Measurements from ENCODE around the gene AKAP13. TPM values are rescaled to one million over a fixed set of nuclear protein-coding genes. Genes with fewer than 3 reads are reported as not detected.

AKAP13 gene
- polyA plus RNA-seq, 1 experiment = 15.5 TPM

DNA sequence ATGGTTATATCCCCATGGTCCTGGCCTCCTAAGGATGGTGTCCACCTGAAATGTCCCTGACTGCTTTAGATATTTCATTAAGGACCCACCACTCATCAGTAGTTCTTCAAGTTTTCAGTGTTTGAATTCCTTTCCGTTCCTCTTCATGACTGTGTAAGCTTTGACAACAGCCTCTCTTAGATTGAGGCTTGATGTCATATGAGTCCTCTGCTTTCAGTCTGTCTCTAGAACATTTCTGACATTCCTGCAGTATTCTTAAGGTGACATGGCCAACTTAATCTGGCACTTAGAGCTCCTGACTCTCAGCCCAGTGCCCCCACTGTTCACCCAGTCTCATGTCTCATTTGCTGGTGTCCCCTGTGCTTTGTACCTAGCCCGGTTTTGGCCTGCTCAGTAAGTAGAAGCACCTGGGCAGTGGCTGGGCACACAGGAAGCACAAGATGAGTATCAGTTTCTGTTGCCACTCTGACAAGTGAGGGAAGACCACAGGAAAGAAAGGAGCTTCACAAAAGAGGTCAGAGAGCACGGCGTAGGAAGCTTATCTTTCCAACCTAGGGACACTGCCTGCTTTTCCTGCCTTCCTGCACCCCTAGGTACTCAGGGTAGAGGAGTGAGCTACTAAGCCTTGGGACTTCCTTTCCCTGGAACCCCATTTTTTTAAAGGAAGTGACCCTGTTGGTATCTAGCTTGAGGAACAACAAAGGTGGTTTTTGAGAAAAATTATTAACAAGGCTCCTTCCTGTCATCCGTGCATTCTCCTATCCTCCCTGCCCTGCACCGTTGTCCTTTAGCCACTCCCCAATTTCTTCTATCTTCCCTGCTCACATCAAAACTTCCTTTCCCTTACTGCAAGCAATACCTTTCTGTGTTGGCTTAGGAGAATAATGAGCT lies 311.2 kb downstream of the AKAP13 start:
- Histone ChIP-seq H3K4me3 (ENCODE audit: low read depth, low read length) (no peak overlapping the region), H3K9me3 (ENCODE audit: control insufficient read depth, insufficient read depth, low read length) (no peaks in the 10 kb centered on the region), H3K27ac (ENCODE audit: low read depth, low read length) (no peak overlapping the region), H3K27me3 (ENCODE audit: control insufficient read depth, insufficient read depth, low read length) (no peaks in the 10 kb centered on the region)
- ChIA-PET CTCF (interaction anchor here (0.6 to 1.4 kb wide), 5 partner anchors 11 to 399 kb away, joined by 3 to 6 read pairs (median 3); no protein-coding TSS in a partner anchor), POLR2A (no interaction called here)
- no peak for DNase-seq (ENCODE audit: low read depth, low spot score)
- TF ChIP-seq CTCF (IDR thresholded peaks at IDR 0.05; ENCODE audit: low read depth, low read length) = no peak

DNA sequence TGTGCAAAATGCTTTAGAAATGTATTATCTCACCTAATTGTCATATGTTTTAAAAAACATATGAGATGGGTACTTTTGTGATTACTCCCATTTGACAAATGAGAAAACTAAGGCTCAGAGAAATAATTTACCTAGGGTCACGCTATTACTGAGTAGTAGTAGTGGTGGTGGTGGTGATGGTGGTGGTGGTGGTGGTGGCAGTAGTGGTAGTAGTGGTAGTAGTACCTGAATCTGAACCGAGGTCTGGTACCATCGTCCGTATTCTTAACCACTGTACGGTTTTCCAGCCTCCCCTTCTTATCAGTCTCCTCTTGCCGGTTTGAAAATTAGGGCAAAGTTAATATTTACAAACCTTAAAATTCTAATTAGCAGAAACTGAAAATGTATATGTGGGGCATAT lies 311.9 kb downstream of the AKAP13 start:
- CTCF ChIA-PET = interaction anchor here (0.6 to 1.4 kb wide), 3 partner anchors 11 to 400 kb away, joined by 3 read pairs; no protein-coding TSS in a partner anchor
- Histone ChIP-seq H3K4me3 (ENCODE audit: low read depth, low read length) (no peak overlapping the region), H3K27ac (ENCODE audit: low read depth, low read length) (no peak overlapping the region), H3K9me3 (ENCODE audit: control insufficient read depth, insufficient read depth, low read length) (no peaks in the 10 kb centered on the region), H3K27me3 (ENCODE audit: control insufficient read depth, insufficient read depth, low read length) (no peaks in the 10 kb centered on the region)
- TF ChIP-seq CTCF (IDR thresholded peaks at IDR 0.05; ENCODE audit: low read depth, low read length) = no peak
- POLR2A ChIA-PET = no interaction called here
- no peak for DNase-seq (ENCODE audit: low read depth, low spot score)

DNA sequence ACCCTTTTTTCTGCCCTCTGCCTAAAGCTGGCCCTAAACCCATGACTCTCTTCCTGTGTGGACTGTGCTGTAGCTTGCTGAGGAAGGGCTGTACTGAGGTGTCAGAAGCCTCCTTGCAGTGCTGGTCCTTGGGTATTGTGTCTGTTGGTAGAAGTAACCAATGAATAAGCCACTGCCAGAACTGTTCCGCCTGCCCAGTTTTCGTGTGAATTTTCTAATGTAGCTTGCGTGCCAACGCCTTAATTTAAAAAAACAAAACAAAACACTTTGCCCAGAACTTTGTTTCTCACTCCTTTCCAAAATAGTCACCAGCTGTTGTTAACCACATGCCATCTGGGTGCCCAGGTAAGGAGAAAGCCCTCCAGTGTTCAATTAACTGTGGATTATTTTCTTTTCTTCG lies 312.5 kb downstream of the AKAP13 start:
- no peaks in the 10 kb centered on the region for H3K27me3 ChIP-seq (ENCODE audit: control insufficient read depth, insufficient read depth, low read length)
- DNase-seq (ENCODE audit: low read depth, low spot score) = no peak
- no peak overlapping the region for H3K4me3 ChIP-seq (ENCODE audit: low read depth, low read length)
- H3K9me3 ChIP-seq (ENCODE audit: control insufficient read depth, insufficient read depth, low read length) = no peaks in the 10 kb centered on the region
- ChIA-PET POLR2A (no interaction called here), CTCF (no interaction called here)
- H3K27ac ChIP-seq (ENCODE audit: low read depth, low read length) = no peak overlapping the region
- no peak for TF ChIP-seq CTCF (IDR thresholded peaks at IDR 0.05; ENCODE audit: low read depth, low read length)

DNA sequence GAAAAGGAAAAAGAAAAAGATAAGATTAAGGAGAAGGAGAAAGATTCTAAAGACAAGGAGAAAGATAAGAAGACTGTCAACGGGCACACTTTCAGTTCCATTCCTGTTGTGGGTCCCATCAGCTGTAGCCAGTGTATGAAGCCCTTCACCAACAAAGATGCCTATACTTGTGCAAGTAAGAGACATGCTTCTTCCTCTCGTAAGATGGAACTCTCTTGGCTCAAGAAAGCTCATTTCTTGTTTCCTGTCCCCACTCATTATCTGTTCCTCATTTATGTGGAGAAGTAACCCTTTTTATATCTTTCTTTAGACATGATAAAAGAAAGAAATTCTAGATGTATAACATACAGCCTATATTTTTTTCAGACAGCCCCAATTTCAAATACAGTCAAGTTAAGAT lies 312.9 kb downstream of the AKAP13 start:
- H3K9me3 ChIP-seq (ENCODE audit: control insufficient read depth, insufficient read depth, low read length) = no peaks in the 10 kb centered on the region
- H3K4me3 ChIP-seq (ENCODE audit: low read depth, low read length) = no peak overlapping the region
- H3K27ac ChIP-seq (ENCODE audit: low read depth, low read length) = no peak overlapping the region
- POLR2A ChIA-PET = no interaction called here
- DNase-seq (ENCODE audit: low read depth, low spot score) = no peak
- no peak for TF ChIP-seq CTCF (IDR thresholded peaks at IDR 0.05; ENCODE audit: low read depth, low read length)
- H3K27me3 ChIP-seq (ENCODE audit: control insufficient read depth, insufficient read depth, low read length) = no peaks in the 10 kb centered on the region
- CTCF ChIA-PET = no interaction called here

DNA sequence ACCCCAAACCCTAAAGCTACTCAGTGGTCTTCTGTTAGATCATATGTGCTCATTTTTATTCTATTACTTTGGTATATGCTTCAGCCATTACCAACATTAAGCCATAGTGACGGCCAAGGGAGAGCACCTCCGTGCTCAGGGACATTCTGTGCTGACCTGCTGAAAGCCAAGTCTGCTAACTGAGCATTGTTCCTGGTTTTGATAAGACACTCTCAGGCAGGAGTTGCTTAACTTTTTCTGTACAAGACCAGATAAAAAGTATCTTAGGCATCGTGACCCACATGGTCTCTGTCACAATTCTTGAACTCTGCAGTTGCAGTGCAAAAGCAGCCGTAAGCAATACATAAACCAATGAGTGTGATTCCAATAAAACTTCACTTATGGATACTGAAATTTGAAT lies 313.7 kb downstream of the AKAP13 start:
- POLR2A ChIA-PET = no interaction called here
- Histone ChIP-seq H3K27me3 (ENCODE audit: control insufficient read depth, insufficient read depth, low read length) (no peaks in the 10 kb centered on the region), H3K4me3 (ENCODE audit: low read depth, low read length) (no peak overlapping the region), H3K9me3 (ENCODE audit: control insufficient read depth, insufficient read depth, low read length) (no peaks in the 10 kb centered on the region), H3K27ac (ENCODE audit: low read depth, low read length) (no peak overlapping the region)
- no peak for DNase-seq (ENCODE audit: low read depth, low spot score)
- CTCF ChIA-PET = no interaction called here
- TF ChIP-seq CTCF (IDR thresholded peaks at IDR 0.05; ENCODE audit: low read depth, low read length) = no peak

Data from AG04450 (cell line).